H1 (cell line): ENCODE results near the gene KLHL7. TPM values are rescaled to one million over a fixed set of nuclear protein-coding genes. Genes with fewer than 3 reads are reported as not detected.

ENCODE experiments used
- CTCF ChIA-PET: fragments of 300-600 bp; sonication (Branson Sonifier 250); formaldehyde crosslinking; loops from one replicate; lab custom pipeline; 2021; ENCODE audit not compliant: partially characterized antibody; lab: Charles Lee
- POLR2A ChIA-PET: fragments of 300-600 bp; sonication (Branson Sonifier 250); formaldehyde crosslinking; loops from one replicate; lab custom pipeline; 2021; ENCODE audit warnings: inconsistent platforms; ENCODE audit not compliant: partially characterized antibody; lab: Charles Lee
- DNase-seq, 2 experiments: peaks; one replicate each; pipeline versions ENCODE4 v3.0.0 to v3.0.0-alpha.2; 2010 to 2022; ENCODE audit warnings: low spot score in 2 of 2, low read depth in 1 of 2, mixed read lengths in 1 of 2
- FAIRE-seq: peaks from 2 replicates; lab custom pipeline; 2011; peaks lifted over from hg19 to GRCh38; lab: Jason Lieb, UNC
- H2AFZ ChIP-seq: 2 replicates; pipeline ENCODE4 v1.8.1; 2012; ENCODE audit warnings: low read length, inconsistent platforms
- H2AK5ac ChIP-seq: 2 replicates; pipeline ENCODE4 v1.6.1; 2013; ENCODE audit warnings: low read depth, low read length
- H2BK120ac ChIP-seq: replicated peaks from 2 replicates; pipeline ENCODE3; 2013; ENCODE audit warnings: low read depth, low read length, inconsistent platforms
- H2BK12ac ChIP-seq: 2 replicates; pipeline ENCODE4 v1.6.1; 2013; ENCODE audit warnings: low read depth, low read length
- H2BK15ac ChIP-seq: 2 replicates; pipeline ENCODE4 v1.6.1; 2013; ENCODE audit warnings: low read length
- H2BK20ac ChIP-seq: 2 replicates; pipeline ENCODE4 v1.6.1; 2013; ENCODE audit warnings: low read length
- H2BK5ac ChIP-seq: 2 replicates; pipeline ENCODE4 v1.6.1; 2013; ENCODE audit warnings: low read depth, low read length
- H3K14ac ChIP-seq: 2 replicates; pipeline ENCODE4 v1.6.1; 2013; ENCODE audit warnings: inconsistent platforms; ENCODE audit not compliant: insufficient read length
- H3K18ac ChIP-seq: 2 replicates; pipeline ENCODE4 v1.6.1; 2013; ENCODE audit warnings: low read length; ENCODE audit errors: extremely low read depth
- H3K23ac ChIP-seq: 2 replicates; pipeline ENCODE4 v1.6.1; 2013; ENCODE audit warnings: inconsistent platforms; ENCODE audit not compliant: insufficient read length
- H3K23me2 ChIP-seq: 2 replicates; pipeline ENCODE4 v1.6.1; 2013; ENCODE audit warnings: low read depth, low read length
- H3K27ac ChIP-seq: 2 replicates; pipeline ENCODE4 v1.6.1; 2011; ENCODE audit warnings: low read depth, low read length, inconsistent platforms
- H3K27me3 ChIP-seq, 4 experiments: replicated peaks in 1 of 4; 1 replicate in 1 of 4; 2 replicates in 3 of 4; pipeline versions ENCODE4 v1.6.1 to v1.8.1; 2011 to 2013; ENCODE audit warnings: low read length in 3 of 4, mild to moderate bottlenecking in 3 of 4, inconsistent platforms in 2 of 4, mixed read lengths in 2 of 4, moderate library complexity in 1 of 4; ENCODE audit not compliant: control insufficient read depth in 3 of 4, insufficient read depth in 3 of 4; ENCODE audit errors: extremely low read depth in 1 of 4
- H3K36me3 ChIP-seq, 4 experiments: 2 replicates each; pipeline versions ENCODE4 v1.6.1 to v1.8.1; 2011 to 2013; ENCODE audit warnings: mild to moderate bottlenecking in 4 of 4, low read length in 3 of 4, moderate library complexity in 2 of 4, control low read depth in 1 of 4, inconsistent platforms in 1 of 4; ENCODE audit not compliant: insufficient read depth in 4 of 4, control insufficient read depth in 2 of 4
- H3K4ac ChIP-seq: replicated peaks from 2 replicates; pipeline ENCODE3; 2013; ENCODE audit warnings: low read length, low read depth, mixed read lengths, inconsistent platforms; ENCODE audit not compliant: insufficient read length
- H3K4me1 ChIP-seq, 4 experiments: replicated peaks in 1 of 4; 1 replicate in 1 of 4; 2 replicates in 3 of 4; pipeline versions ENCODE4 v1.6.1 to v1.8.1; 2011 to 2013; ENCODE audit warnings: low read length in 3 of 4, inconsistent platforms in 2 of 4, mixed read lengths in 1 of 4; ENCODE audit not compliant: insufficient read depth in 4 of 4, control insufficient read depth in 3 of 4
- H3K4me2 ChIP-seq, 2 experiments: 2 replicates each; pipeline versions ENCODE4 v1.6.1 to v1.8.1; 2011 to 2013; ENCODE audit warnings: low read depth in 2 of 2, low read length in 2 of 2, control low read depth in 1 of 2, inconsistent platforms in 1 of 2, mild to moderate bottlenecking in 1 of 2; ENCODE audit not compliant: insufficient read depth in 1 of 2
- H3K4me3 ChIP-seq, 4 experiments: fragments of 200-600, 300-600 bp in 1 of 4; sonication (generic), shearing (Covaris generic), sonication (Bioruptor Twin) in 1 of 4; 2 replicates each; pipeline versions ENCODE4 v1.5.1 to v1.8.1; 2011 to 2016; ENCODE audit warnings: low read length in 4 of 4, low read depth in 3 of 4, control low read depth in 2 of 4, inconsistent platforms in 2 of 4, mild to moderate bottlenecking in 2 of 4, mixed read lengths in 1 of 4, moderate library complexity in 1 of 4; ENCODE audit not compliant: insufficient read depth in 2 of 4; ENCODE audit errors: extremely low read depth in 1 of 4
- H3K56ac ChIP-seq: replicated peaks from 2 replicates; pipeline ENCODE3; 2013; ENCODE audit warnings: low read depth, mild to moderate bottlenecking, mixed read lengths, low read length, inconsistent platforms; ENCODE audit not compliant: insufficient read length
- H3K79me1 ChIP-seq: 2 replicates; pipeline ENCODE4 v1.6.1; 2013; ENCODE audit warnings: low read depth, low read length, control low read depth
- H3K79me2 ChIP-seq, 2 experiments: 2 replicates each; pipeline versions ENCODE4 v1.6.1 to v1.8.1; 2012 to 2013; ENCODE audit warnings: low read length in 2 of 2, mild to moderate bottlenecking in 2 of 2, inconsistent platforms in 1 of 2; ENCODE audit not compliant: insufficient read depth in 2 of 2, control insufficient read depth in 1 of 2
- H3K9ac ChIP-seq, 4 experiments: replicated peaks in 1 of 4; 1 replicate in 1 of 4; 2 replicates in 3 of 4; pipeline versions ENCODE4 v1.6.1 to v1.8.1; 2011 to 2013; ENCODE audit warnings: low read depth in 3 of 4, low read length in 3 of 4, control low read depth in 2 of 4, mild to moderate bottlenecking in 2 of 4, moderate library complexity in 2 of 4, inconsistent platforms in 1 of 4; ENCODE audit errors: extremely low read depth in 1 of 4
- H3K9me3 ChIP-seq, 2 experiments: 2 replicates each; pipeline versions ENCODE4 v1.6.1 to v1.8.1; 2012 to 2013; ENCODE audit warnings: mild to moderate bottlenecking in 2 of 2, moderate library complexity in 2 of 2, control low read depth in 1 of 2, inconsistent platforms in 1 of 2, low read depth in 1 of 2, low read length in 1 of 2, mixed read lengths in 1 of 2; ENCODE audit not compliant: insufficient read depth in 2 of 2
- H4K20me1 ChIP-seq, 2 experiments: replicated peaks in 1 of 2; 2 replicates each; pipeline versions ENCODE3 to v1.8.1; 2011 to 2013; ENCODE audit warnings: inconsistent platforms in 2 of 2, low read length in 2 of 2, mild to moderate bottlenecking in 1 of 2; ENCODE audit not compliant: insufficient read depth in 2 of 2, control insufficient read depth in 1 of 2
- H4K5ac ChIP-seq: 2 replicates; pipeline ENCODE4 v1.6.1; 2013; ENCODE audit warnings: low read length, low read depth, mixed read lengths, inconsistent platforms; ENCODE audit not compliant: insufficient read length
- H4K8ac ChIP-seq: 2 replicates; pipeline ENCODE4 v1.8.0; 2013; ENCODE audit warnings: mild to moderate bottlenecking, moderate library complexity, low read length, inconsistent platforms; ENCODE audit not compliant: insufficient read depth; ENCODE audit errors: extremely low read depth
- H4K91ac ChIP-seq: replicated peaks from 2 replicates; pipeline ENCODE3; 2013; ENCODE audit warnings: low read length, mixed read lengths, inconsistent platforms; ENCODE audit not compliant: insufficient read length
- CTBP2 ChIP-seq: IDR thresholded peaks from 2 replicates; pipeline ENCODE4 v1.7.0; 2011; ENCODE audit warnings: borderline replicate concordance, mild to moderate bottlenecking, moderate library complexity, mixed read lengths, low read length; ENCODE audit not compliant: insufficient read depth, insufficient read length
- HDAC6 ChIP-seq: IDR thresholded peaks from one replicate; pipeline ENCODE4 v1.7.1; 2012; ENCODE audit warnings: low read depth, mild to moderate bottlenecking, inconsistent platforms, low read length, moderate library complexity
- POLR2A ChIP-seq, 2 experiments: IDR thresholded peaks; 1 replicate in 1 of 2; 2 replicates in 1 of 2; pipeline ENCODE4 v1.6.1; 2011; ENCODE audit warnings: low read depth in 2 of 2, low read length in 2 of 2, mild to moderate bottlenecking in 2 of 2; ENCODE audit errors: control extremely low read depth in 1 of 2
- SIRT6 ChIP-seq: IDR thresholded peaks from one replicate; pipeline ENCODE4 v1.7.1; 2012; ENCODE audit warnings: low read length, inconsistent platforms
- SP1 ChIP-seq: IDR thresholded peaks from 2 replicates; pipeline ENCODE4 v1.6.1; 2011; ENCODE audit warnings: low read depth, low read length
- WGBS, 2 experiments: shearing (Covaris generic) in 1 of 2; methylation state at CpG; one replicate each; pipeline versions ENCODE4 v1.1.6 to v1.1.7; 2013 to 2015; ENCODE audit warnings: low lambda C conversion rate in 2 of 2, mixed read lengths in 2 of 2, inconsistent platforms in 1 of 2, low coverage in 1 of 2, missing lambda C conversion rate in 1 of 2; ENCODE audit not compliant: insufficient replicate concordance in 2 of 2, insufficient coverage in 1 of 2, insufficient read length in 1 of 2; ENCODE audit errors: extremely low coverage in 1 of 2, missing lambda C conversion rate in 1 of 2; 5-methylcytosine and 5-hydroxymethylcytosine counted together
- polyA plus RNA-seq, 7 experiments: library from polyadenylated mRNA; depleted of rRNA in 3 of 7; stranded (reverse) in 5 of 7; unstranded in 2 of 7; fragments of >200 nt in 5 of 7; fragments of 200-250 nt in 2 of 7; gene quantifications; 1 replicate in 5 of 7; 2 replicates in 1 of 7; 4 replicates in 1 of 7; pipeline versions ENCODE4 v1.2.1 to v1.2.3, GENCODE V29; 2011 to 2013; ENCODE audit warnings: missing spikeins in 2 of 7, mixed read lengths in 2 of 7
- total RNA-seq: library from RNA; stranded (reverse); fragmentation: NEBNext Ultra II Directional; extraction: Animal tissue kit (Norgen Biotek cat#: 25700); gene quantifications from 2 replicates; pipeline ENCODE4 v1.2.1, GENCODE V29; 2021

KLHL7 gene
- total and polyA plus RNA-seq, 2 of the 8 experiments (the other 6 are each of a cell fraction or from before 2014, with no cell fraction given): 65.3 to 115 TPM

GRCh38 chr7:23175938-23176337 is 70.4 kb downstream of the KLHL7 start:
- CTCF ChIA-PET: interaction anchor here (1.4 to 1.5 kb wide), 2 partner anchors 8 to 121 kb away, joined by 3 read pairs; no protein-coding TSS in a partner anchor
- Histone ChIP-seq H2BK20ac (no peak overlapping the region), H3K4me1 (no peaks in the 10 kb centered on the region), H3K27ac (no peak overlapping the region), H3K56ac (no peak overlapping the region), H4K8ac (no peak overlapping the region), H3K18ac (no peak overlapping the region), H3K23ac (no peak overlapping the region), H3K4ac (no peak overlapping the region), H3K14ac (no peak overlapping the region), H3K4me3 (no peak overlapping the region), H4K5ac (no peak overlapping the region), H3K9ac (no peak overlapping the region), H2BK12ac (no peak overlapping the region), H3K23me2 (no peaks in the 10 kb centered on the region), H2BK120ac (no peak overlapping the region), H2AFZ (no peak overlapping the region), H3K79me1 (peaks cover 4% of the 10 kb centered on the region; the same call in 1 of the 2 replicates), H3K36me3 (peaks cover 0 to 21% (median 0%) of the 10 kb centered on the region in 4 experiments; a peak in 4 of 8 replicates), H4K20me1 (peaks cover 0 to 2% of the 10 kb centered on the region in 2 experiments), H3K27me3 (no peaks in the 10 kb centered on the region), H2AK5ac (no peak overlapping the region), H3K4me2 (no peak overlapping the region), H3K79me2 (no peaks in the 10 kb centered on the region), H2BK15ac (no peak overlapping the region), H2BK5ac (no peak overlapping the region), H4K91ac (no peak overlapping the region), H3K9me3 (no peaks in the 10 kb centered on the region)
- 89% methylated on average over 2 of the region's 2 CpGs; no CpG with 5 or more reads in 1 of the 2 experiments for WGBS, 2 experiments
- DNase-seq: no peak
- no peak for TF ChIP-seq HDAC6
- no peak for TF ChIP-seq CTBP2
- no peak for TF ChIP-seq SIRT6
- no peak for TF ChIP-seq SP1
- TF ChIP-seq POLR2A (IDR thresholded peaks at IDR 0.05; ENCODE audit: control extremely low read depth in 1 of 2, low read depth in 2 of 2, low read length in 2 of 2): no peak
- FAIRE-seq: no peak
- POLR2A ChIA-PET: interaction anchor here (1.6 to 1.8 kb wide), 2 partner anchors 12 to 72 kb away, joined by 3 to 5 read pairs; no protein-coding TSS in a partner anchor
